Dedifferentiated amniotic fluid mesenchymal stem cell (primary cell): ENCODE measurements around the gene MAPK9.

ENCODE experiments used
- DNase-seq: peaks from one replicate; pipeline ENCODE4 v3.0.0-alpha.2; 2016; ENCODE audit errors: extremely low spot score

Gene MAPK9

GRCh38 chr5:180291943-180292831, at the start of gene MAPK9:
TSS of gene MAPK9 (minus strand) at chr5:180292083. CDS start at chr5:180280561, 11,522 bp downstream.
- DNase-seq, result peak; percentile 41

- no peak for DNase-seq
Observed at GRCh38 chr5:180341595-180341994, 49.7 kb upstream of the MAPK9 start.

- DNase-seq, result no peak
Observed at GRCh38 chr5:180340856-180341255, 49.0 kb upstream of the MAPK9 start.

GRCh38 chr5:180339583-180340183, 47.8 kb upstream of the MAPK9 start:
- DNase-seq, result no peak

GRCh38 chr5:180338001-180338707, 46.3 kb upstream of the MAPK9 start:
- DNase-seq, result no peak

- no peak for DNase-seq
Observed at GRCh38 chr5:180336234-180337020, 44.5 kb upstream of the MAPK9 start.

- no peak for DNase-seq
Observed at GRCh38 chr5:180335614-180336233, 43.8 kb upstream of the MAPK9 start.

GRCh38 chr5:180334751-180335613, 43.1 kb upstream of the MAPK9 start:
- DNase-seq, result no peak

GRCh38 chr5:180334176-180334575, 42.3 kb upstream of the MAPK9 start:
- DNase-seq, result no peak

- peak; percentile 33 for DNase-seq
Observed at GRCh38 chr5:180333661-180334060, 41.8 kb upstream of the MAPK9 start.

- DNase-seq, result no peak
Observed at GRCh38 chr5:180332861-180333260, 41.0 kb upstream of the MAPK9 start.

GRCh38 chr5:180332051-180332517, 40.2 kb upstream of the MAPK9 start:
- no peak for DNase-seq

- no peak for DNase-seq
Observed at GRCh38 chr5:180331647-180331950, 39.7 kb upstream of the MAPK9 start.

- peak; percentile 50 for DNase-seq
Observed at GRCh38 chr5:180330810-180331646, 39.1 kb upstream of the MAPK9 start.

- no peak for DNase-seq
Observed at GRCh38 chr5:180330270-180330648, 38.4 kb upstream of the MAPK9 start.

GRCh38 chr5:180329606-180330269, 37.9 kb upstream of the MAPK9 start:
- no peak for DNase-seq

- DNase-seq, result no peak
Observed at GRCh38 chr5:180329138-180329435, 37.2 kb upstream of the MAPK9 start.

- no peak for DNase-seq
Observed at GRCh38 chr5:180328296-180329137, 36.6 kb upstream of the MAPK9 start.
